K562 (cell line): ENCODE measurements around the gene LEUTX.

Source experiments
- CBFB ChIP-seq: sonication (generic); formaldehyde crosslinking; IDR thresholded peaks from 2 replicates; pipeline ENCODE4 v1.4.0; 2020; ENCODE audit warnings: mild to moderate bottlenecking, missing genetic modification reagents
- TBP ChIP-seq: optimal IDR thresholded peaks from 2 replicates; pipeline ENCODE3; 2011; ENCODE audit warnings: low read depth, low read length, improper control_type of control experiment

DNA sequence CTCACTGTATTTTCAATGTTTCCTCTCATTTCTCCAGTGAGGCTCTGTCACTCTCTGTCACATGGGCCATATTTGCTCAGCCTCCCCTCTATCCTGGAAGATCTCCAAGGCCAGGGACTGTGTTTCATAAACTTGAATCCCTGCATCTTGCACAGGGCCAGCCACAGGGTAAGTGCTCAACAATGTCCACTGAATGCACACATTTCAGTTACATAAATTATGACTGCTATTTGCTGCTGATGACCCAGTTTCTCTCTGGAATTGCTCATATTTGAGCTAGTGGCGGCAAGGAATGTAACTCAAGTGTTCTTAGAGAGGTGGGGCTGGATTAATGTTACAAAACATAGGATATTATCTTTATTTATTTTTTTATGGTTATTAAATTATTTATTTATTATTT lies 47.0 kb upstream of the LEUTX start:
- TF ChIP-seq TBP (no peak), CBFB (CRISPR knock-in tag) (no peak)
